Fibroblast of lung (primary cell): ENCODE measurements around the gene CACNA2D3. TPM values are rescaled to one million over a fixed set of nuclear protein-coding genes. Genes with fewer than 3 reads are reported as not detected.

Source experiments
- DNase-seq, 2 donors: peaks; one replicate each; pipeline versions ENCODE4 v3.0.0 to v3.0.0-alpha.2; 2010; ENCODE audit warnings: low read depth in 2 of 2
- H2AFZ ChIP-seq: 2 replicates; pipeline ENCODE4 v1.5.1; 2012; ENCODE audit warnings: low read length, control low read depth, inconsistent platforms
- H3K27ac ChIP-seq: 2 replicates; pipeline ENCODE4 v1.5.1; 2011; ENCODE audit warnings: low read length, control low read depth; ENCODE audit not compliant: insufficient read depth
- H3K27me3 ChIP-seq: 2 replicates; pipeline ENCODE4 v1.5.1; 2011; ENCODE audit warnings: mild to moderate bottlenecking, low read length; ENCODE audit not compliant: control insufficient read depth, insufficient read depth
- H3K36me3 ChIP-seq: 2 replicates; pipeline ENCODE4 v1.5.1; 2011; ENCODE audit warnings: low read length; ENCODE audit not compliant: control insufficient read depth, insufficient read depth
- H3K4me1 ChIP-seq: 2 replicates; pipeline ENCODE4 v1.5.1; 2011; ENCODE audit warnings: low read length; ENCODE audit not compliant: control insufficient read depth, insufficient read depth; ENCODE audit errors: extremely low read depth
- H3K4me2 ChIP-seq: 2 replicates; pipeline ENCODE4 v1.5.1; 2011; ENCODE audit warnings: low read length, control low read depth; ENCODE audit not compliant: insufficient read depth; ENCODE audit errors: extremely low read depth
- H3K4me3 ChIP-seq, 4 experiments: fragments of 200-600 bp in 1 of 4; sonication (generic) in 1 of 4; replicated peaks in 1 of 4; 2 replicates each; pipeline ENCODE4 v1.5.1; 2011 to 2016; ENCODE audit warnings: low read length in 4 of 4, low read depth in 3 of 4, mild to moderate bottlenecking in 3 of 4, control low read depth in 2 of 4, inconsistent platforms in 1 of 4, mixed read lengths in 1 of 4; ENCODE audit not compliant: insufficient read depth in 1 of 4; ENCODE audit errors: control extremely low read depth in 1 of 4
- H3K79me2 ChIP-seq: 2 replicates; pipeline ENCODE4 v1.5.1; 2012; ENCODE audit warnings: mild to moderate bottlenecking, low read length, inconsistent platforms; ENCODE audit not compliant: control insufficient read depth, insufficient read depth
- H3K9ac ChIP-seq: 2 replicates; pipeline ENCODE4 v1.5.1; 2011; ENCODE audit warnings: mild to moderate bottlenecking, low read length, control low read depth; ENCODE audit not compliant: insufficient read depth
- H3K9me3 ChIP-seq: 2 replicates; pipeline ENCODE4 v1.5.1; 2012; ENCODE audit warnings: low read depth, low read length; ENCODE audit not compliant: control insufficient read depth, insufficient read depth
- H4K20me1 ChIP-seq: 2 replicates; pipeline ENCODE4 v1.5.1; 2011; ENCODE audit warnings: low read length; ENCODE audit not compliant: control insufficient read depth, insufficient read depth; ENCODE audit errors: extremely low read depth
- EZH2 ChIP-seq: IDR thresholded peaks from 2 replicates; pipeline ENCODE4 v1.5.1; 2012; ENCODE audit warnings: low read length, control low read depth, mild to moderate bottlenecking; ENCODE audit errors: missing control alignments
- polyA plus RNA-seq, 2 donors: library from polyadenylated mRNA; depleted of rRNA in 1 of 2; stranded (reverse) in 1 of 2; unstranded in 1 of 2; fragments of >200 nt; gene quantifications; 2 replicates each; pipeline ENCODE4 v1.2.1, GENCODE V29; 2011 to 2012; ENCODE audit warnings: missing spikeins in 1 of 2
- total RNA-seq: library from RNA; depleted of rRNA; stranded (reverse); fragments of >200 nt; gene quantifications from 2 replicates; pipeline ENCODE4 v1.2.1, GENCODE V29; 2014
- TF ChIP-seq, protein P1 (sequence below), 2 donors: IDR thresholded peaks in 1 of 2; conservative IDR thresholded peaks in 1 of 2; 1 replicate in 1 of 2; 2 replicates in 1 of 2; pipeline ENCODE4 v1.5.1; 2011 to 2012; ENCODE audit warnings: low read length in 2 of 2, control low read depth in 1 of 2, inconsistent platforms in 1 of 2, low read depth in 1 of 2, mild to moderate bottlenecking in 1 of 2

CACNA2D3 gene
- total and polyA plus RNA-seq, 2 donors (not counting 1 experiment from before 2014, with no cell fraction given) = 1.8 to 11.5 TPM

DNA sequence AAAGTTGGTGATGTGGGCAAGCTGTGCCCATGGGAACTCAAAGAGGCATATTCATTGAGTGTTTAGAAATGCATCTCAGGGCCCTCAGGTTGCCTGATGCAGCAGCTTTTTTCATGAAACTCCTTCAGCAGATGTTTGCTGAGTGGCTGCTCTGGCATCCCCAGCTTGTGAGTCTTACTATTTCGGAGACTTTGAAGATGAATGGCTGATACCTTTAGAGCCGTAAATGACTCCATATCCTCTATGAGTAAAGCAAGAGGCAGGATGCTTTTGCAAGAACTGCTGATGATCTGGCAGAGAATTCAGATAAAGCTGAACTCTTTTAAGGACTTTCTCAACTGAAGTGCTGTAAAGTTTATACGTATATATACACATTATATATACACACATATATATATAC, 384.3 kb downstream of the CACNA2D3 start:
- DNase-seq = peak in 1 of 2 donors; percentile 6
- H3K27me3 ChIP-seq = no peaks in the 10 kb centered on the region
- no peak overlapping the region for H2AFZ ChIP-seq
- H3K9me3 ChIP-seq = no peaks in the 10 kb centered on the region
- no peak overlapping the region for H3K4me2 ChIP-seq
- no peak overlapping the region for H3K9ac ChIP-seq
- no peaks in the 10 kb centered on the region for H4K20me1 ChIP-seq
- no peaks in the 10 kb centered on the region for H3K4me1 ChIP-seq
- H3K36me3 ChIP-seq = no peaks in the 10 kb centered on the region
- TF ChIP-seq, protein P1, sequence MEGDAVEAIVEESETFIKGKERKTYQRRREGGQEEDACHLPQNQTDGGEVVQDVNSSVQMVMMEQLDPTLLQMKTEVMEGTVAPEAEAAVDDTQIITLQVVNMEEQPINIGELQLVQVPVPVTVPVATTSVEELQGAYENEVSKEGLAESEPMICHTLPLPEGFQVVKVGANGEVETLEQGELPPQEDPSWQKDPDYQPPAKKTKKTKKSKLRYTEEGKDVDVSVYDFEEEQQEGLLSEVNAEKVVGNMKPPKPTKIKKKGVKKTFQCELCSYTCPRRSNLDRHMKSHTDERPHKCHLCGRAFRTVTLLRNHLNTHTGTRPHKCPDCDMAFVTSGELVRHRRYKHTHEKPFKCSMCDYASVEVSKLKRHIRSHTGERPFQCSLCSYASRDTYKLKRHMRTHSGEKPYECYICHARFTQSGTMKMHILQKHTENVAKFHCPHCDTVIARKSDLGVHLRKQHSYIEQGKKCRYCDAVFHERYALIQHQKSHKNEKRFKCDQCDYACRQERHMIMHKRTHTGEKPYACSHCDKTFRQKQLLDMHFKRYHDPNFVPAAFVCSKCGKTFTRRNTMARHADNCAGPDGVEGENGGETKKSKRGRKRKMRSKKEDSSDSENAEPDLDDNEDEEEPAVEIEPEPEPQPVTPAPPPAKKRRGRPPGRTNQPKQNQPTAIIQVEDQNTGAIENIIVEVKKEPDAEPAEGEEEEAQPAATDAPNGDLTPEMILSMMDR (conservative IDR thresholded peaks at IDR 0.05 in 1 of 2, IDR thresholded peaks at IDR 0.05 in 1 of 2; ENCODE audit: low read depth in 1 of 2, low read length in 2 of 2) = no peak
- no peak for TF ChIP-seq EZH2
- no peaks in the 10 kb centered on the region for H3K79me2 ChIP-seq
- H3K27ac ChIP-seq = no peak overlapping the region
- H3K4me3 ChIP-seq = no peak overlapping the region

DNA sequence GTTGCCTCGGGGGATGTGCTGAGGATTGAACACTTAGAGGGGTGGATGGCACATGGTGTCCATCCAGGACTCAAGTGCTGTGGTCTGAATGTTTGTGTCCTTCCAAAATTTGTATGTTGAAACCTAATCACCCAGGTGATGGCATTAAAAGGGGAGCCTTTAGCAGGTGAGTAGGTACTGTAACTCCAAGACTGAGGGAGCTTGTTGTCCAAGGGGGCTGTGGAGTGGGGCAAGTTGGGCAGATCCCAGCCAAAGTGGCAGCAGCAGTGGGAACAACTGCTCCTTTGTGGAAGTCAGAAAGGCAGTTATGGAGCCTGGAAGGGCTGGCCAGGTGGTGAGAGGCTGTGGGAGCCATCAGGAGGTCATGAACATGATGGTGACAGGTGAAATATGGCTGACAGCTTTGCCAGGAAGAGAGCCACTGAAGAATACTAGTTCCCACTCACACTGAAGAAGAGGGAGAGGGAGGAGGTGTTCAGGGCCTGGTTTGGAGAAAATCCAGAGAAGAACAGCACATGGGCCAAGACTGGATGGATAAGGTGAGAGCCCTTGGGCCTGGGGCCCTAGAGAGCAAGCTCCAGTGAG, 385.6 kb downstream of the CACNA2D3 start:
- H3K9ac ChIP-seq = no peak overlapping the region
- TF ChIP-seq EZH2 = no peak
- TF ChIP-seq, protein P1 (conservative IDR thresholded peaks at IDR 0.05 in 1 of 2, IDR thresholded peaks at IDR 0.05 in 1 of 2; ENCODE audit: low read depth in 1 of 2, low read length in 2 of 2) = no peak
- no peaks in the 10 kb centered on the region for H3K9me3 ChIP-seq
- no peak overlapping the region for H3K4me3 ChIP-seq
- H3K4me2 ChIP-seq = no peak overlapping the region
- no peaks in the 10 kb centered on the region for H3K27me3 ChIP-seq
- no peaks in the 10 kb centered on the region for H3K4me1 ChIP-seq
- no peak overlapping the region for H3K27ac ChIP-seq
- no peaks in the 10 kb centered on the region for H3K79me2 ChIP-seq
- no peaks in the 10 kb centered on the region for H3K36me3 ChIP-seq
- H4K20me1 ChIP-seq = no peaks in the 10 kb centered on the region
- no peak for DNase-seq
- H2AFZ ChIP-seq = no peak overlapping the region

DNA sequence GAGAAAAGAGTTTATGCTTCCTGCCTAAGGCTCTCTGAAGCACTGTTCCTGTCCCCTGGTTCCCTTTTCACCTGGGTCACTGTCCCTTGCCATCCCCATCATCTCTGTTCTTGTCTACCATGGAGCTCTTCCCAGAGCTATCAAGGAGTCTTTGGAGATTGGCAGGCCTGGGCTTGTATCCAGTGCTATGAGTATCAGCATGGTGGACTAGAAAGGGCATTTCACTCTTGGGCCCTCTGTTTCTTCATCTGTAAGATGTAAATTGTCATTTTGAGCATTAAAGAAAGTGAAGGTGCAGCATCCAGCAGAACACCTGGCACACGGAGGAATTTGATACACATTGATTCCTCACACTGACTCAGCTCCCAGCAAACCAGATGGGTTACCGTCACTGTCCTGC, 388.2 kb downstream of the CACNA2D3 start:
- Histone ChIP-seq H3K4me3 (no peak overlapping the region), H3K79me2 (no peaks in the 10 kb centered on the region), H3K9ac (no peak overlapping the region), H3K27me3 (no peaks in the 10 kb centered on the region), H2AFZ (no peak overlapping the region), H3K36me3 (no peaks in the 10 kb centered on the region), H3K4me1 (no peaks in the 10 kb centered on the region), H3K4me2 (no peak overlapping the region), H4K20me1 (no peaks in the 10 kb centered on the region), H3K27ac (no peak overlapping the region), H3K9me3 (no peaks in the 10 kb centered on the region)
- DNase-seq = no peak
- no peak for TF ChIP-seq EZH2
- TF ChIP-seq, protein P1 (conservative IDR thresholded peaks at IDR 0.05 in 1 of 2, IDR thresholded peaks at IDR 0.05 in 1 of 2; ENCODE audit: low read depth in 1 of 2, low read length in 2 of 2) = no peak
